ENCODE results near the gene SMAGP.
"Not testable (repeated sequence)": the region's sequence is repeated elsewhere in the genome, so short reads cannot be mapped to it uniquely, and the experiment has no call there.

SMAGP gene

GRCh38 chr12:51263341-51263740 lies 6.9 kb downstream of the SMAGP start:
- no peak for DNase-seq

- no peak for DNase-seq
Observed at GRCh38 chr12:51262758-51263177, 7.4 kb downstream of the SMAGP start.

GRCh38 chr12:51259600-51259999 lies 10.6 kb downstream of the SMAGP start:
- DNase-seq: not testable (repeated sequence)

DNA sequence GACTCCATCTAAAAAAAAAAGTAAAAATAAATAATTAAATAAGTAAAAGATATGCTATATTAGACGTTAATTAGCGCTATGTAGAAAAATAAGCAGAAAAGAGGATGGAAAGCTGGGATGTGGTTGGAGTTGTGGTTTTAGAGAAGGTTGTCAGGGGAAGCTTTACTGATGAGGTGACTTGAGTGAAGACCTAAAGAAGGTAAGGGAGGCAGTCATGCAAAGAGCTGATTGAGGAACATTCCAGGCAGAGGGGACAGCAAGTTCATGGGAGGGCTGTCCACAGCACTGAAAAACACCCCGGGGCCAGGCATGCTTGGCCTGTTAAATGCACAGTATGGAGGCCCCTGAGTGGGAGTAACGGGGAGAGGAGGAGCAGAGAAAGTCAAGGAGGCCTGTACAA lies 15.7 kb downstream of the SMAGP start:
- DNase-seq: no peak

GRCh38 chr12:51253276-51253675 lies 16.9 kb downstream of the SMAGP start:
- DNase-seq: no peak

- no peak for DNase-seq
Observed at GRCh38 chr12:51247523-51248206, 22.6 kb downstream of the SMAGP start.

- peak in 1 of 2 experiments; percentile 41 for DNase-seq
Observed at GRCh38 chr12:51246254-51246853, 23.9 kb downstream of the SMAGP start.

- DNase-seq: no peak
Observed at GRCh38 chr12:51245476-51246253, 24.6 kb downstream of the SMAGP start.

DNA sequence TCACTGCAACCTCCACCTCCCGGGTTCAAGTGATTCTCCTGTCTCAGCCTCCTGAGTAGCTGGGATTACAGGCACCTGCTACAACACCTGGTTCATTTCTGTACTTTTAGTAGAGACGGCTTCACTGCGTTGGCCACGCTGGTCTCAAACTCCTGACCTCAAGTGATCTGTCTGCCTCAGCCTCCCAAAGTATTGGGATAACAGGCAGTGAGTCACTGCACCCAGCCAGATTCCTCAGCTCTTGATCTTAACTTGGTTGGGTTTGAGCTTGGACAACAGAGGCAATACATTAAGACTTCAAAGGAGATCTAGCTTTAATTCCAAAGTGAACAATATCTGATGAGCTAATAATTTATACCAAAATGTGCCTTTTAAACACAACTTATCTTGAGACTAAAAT lies 25.9 kb downstream of the SMAGP start:
- no peak for DNase-seq

- DNase-seq: no peak
Observed at GRCh38 chr12:51242876-51243275, 27.3 kb downstream of the SMAGP start.

GRCh38 chr12:51242120-51242519 lies 28.1 kb downstream of the SMAGP start:
- peak in 1 of 2 experiments; percentile 20 for DNase-seq

DNA sequence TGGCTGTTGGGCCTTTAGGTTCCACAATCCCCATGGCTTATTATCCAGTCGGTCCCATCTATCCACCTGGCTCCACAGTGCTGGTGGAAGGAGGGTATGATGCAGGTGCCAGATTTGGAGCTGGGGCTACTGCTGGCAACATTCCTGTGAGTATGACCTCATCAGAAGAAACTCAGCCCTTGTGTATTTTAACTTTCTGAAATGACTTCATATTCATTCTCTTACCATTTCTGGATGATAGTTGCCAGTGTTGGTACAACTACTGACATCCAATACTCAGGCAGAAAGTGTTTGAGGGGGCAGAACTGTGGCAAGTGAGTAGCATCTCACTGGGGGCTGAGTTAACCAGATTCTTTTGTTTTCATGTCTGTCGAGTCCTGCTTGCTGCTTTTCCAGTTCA lies 29.2 kb downstream of the SMAGP start:
- no peak for DNase-seq

GRCh38 chr12:51238510-51239334 lies 31.5 kb downstream of the SMAGP start, which contains the start of gene DAZAP2:
Gene DAZAP2, plus strand, starts transcription at chr12:51238826. Its CDS starts 82 bp downstream, at chr12:51238908.
- DNase-seq: peak; percentile 92 to 96

GRCh38 chr12:51238037-51238509 lies 32.1 kb downstream of the SMAGP start:
- no peak for DNase-seq

GRCh38 chr12:51234530-51234929 lies 35.7 kb downstream of the SMAGP start:
- DNase-seq: no peak

DNA sequence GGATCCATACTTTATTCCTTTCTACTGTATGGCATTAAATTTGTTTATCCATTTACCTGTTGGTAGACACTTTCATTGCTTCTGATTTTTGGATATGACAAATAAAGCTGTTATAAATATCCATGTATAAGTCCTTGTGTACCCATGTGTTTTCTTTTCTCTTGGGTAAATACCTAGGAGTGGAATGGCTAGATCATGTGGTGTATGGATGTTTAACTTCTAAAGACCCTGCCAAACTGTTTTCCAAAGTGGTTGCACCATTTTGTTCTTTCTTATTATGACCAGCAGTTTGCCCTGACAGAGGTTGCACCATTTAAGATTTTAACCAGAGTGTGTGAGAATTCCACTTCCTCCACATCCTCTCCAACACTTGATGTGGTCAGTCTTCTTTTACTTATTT lies 37.6 kb downstream of the SMAGP start:
- no peak for DNase-seq

- DNase-seq: no peak
Observed at GRCh38 chr12:51229116-51229809, 41.0 kb downstream of the SMAGP start.

GRCh38 chr12:51227962-51228361 lies 42.3 kb downstream of the SMAGP start:
- DNase-seq: no peak

DNA sequence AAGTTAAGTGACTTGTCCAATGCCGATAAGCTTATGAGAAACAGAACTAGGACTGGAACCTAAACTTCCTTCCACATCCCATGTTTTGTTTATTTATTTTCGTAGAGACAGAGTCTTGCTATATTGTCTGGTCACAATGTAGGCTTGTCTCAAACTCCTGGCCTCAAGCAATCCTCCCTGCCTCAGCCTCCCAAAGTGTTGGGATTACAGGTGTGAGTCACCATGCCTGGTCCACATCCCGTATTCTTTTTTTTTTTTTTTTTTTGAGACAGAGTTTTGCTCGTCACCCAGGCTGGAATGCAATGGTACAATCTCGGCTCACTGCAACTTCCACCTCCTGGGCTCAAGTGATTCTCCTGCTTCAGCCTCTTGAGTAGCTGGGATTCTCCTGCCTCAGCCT lies 43.1 kb downstream of the SMAGP start:
- not testable (repeated sequence) for DNase-seq

DNA sequence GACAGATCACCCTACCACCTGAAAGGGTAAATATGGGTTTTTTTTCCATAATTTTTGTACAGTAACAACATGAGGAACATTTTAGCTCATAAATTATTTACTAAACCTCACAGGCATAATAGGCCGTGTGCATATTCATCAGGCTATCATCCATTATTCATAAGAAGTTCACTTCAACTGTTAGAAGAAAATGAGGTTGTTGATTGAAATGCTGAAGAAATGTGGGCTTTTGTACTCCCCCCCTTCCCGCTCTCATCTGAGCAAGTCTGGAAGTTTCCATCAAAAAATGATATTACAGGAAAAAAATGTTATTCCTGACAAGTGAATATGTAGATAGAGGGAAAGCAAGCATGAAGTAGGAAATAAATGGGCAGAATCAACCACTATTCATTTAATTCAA lies 44.4 kb downstream of the SMAGP start:
- no peak for DNase-seq

GRCh38 chr12:51225234-51225633 lies 45.0 kb downstream of the SMAGP start:
- DNase-seq: no peak

GRCh38 chr12:51224625-51225024 lies 45.6 kb downstream of the SMAGP start:
- no peak for DNase-seq

Measured in activated T-cell treated with anti-CD3 and anti-CD28 coated beads, Interleukin-2, amount 50 U/mL, for 48 hours (primary cell).